ENCODE data around the gene GLI3.

GLI3 gene

DNA sequence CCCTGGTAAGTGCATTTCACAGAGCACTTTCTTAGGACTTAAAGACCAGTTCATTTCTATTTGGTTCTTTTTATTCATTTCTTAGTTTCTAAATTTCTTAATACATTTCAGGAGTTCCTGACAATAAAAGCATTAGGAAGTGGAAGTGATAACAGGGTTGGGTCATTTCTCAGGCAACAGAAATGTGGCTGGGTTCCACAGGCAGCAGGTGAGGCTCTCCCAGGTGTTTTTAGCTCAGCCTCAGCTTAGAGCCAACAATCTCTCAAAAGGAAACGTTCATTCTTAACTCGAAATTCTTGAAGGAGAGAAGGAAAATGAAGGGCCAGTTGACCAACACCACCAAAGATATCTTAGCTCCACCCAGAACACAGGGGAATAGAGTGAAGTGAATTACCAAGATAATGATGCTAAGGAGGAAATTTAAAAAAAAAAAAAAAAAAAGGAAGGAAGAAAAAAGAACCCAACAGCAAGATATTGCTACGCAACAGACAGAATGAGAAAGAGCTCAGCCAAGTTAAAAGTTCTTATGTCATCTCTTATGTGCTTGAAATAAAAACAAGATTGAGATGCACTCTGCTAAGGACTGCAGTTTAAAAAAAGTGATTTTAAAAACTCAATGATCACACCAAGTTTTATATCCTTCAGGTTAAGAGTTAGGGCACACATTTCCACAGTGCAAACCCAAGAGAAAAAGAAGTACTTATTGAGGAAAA is 230.1 kb downstream of the GLI3 start:
- DNase-seq (ENCODE audit: low read depth in 1 of 2, low spot score in 1 of 2) = no peak

DNA sequence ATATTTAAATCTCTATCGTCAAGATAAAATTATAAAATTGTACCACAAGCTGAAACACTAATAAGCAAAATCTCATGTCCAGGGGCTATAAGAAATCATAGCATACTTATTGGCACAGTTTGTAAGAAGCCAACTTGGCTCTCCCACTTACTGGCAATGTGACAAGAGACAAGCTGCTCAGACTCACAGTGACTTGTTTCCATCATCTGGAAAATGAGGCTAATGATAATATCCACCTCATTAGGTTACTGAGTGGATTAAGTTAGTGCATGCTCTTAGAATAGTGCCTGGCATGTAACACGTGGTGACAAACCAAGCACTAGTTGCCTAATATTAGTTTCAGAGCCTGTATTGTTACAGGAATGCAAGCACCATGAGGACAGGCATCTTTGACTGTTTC is 234.4 kb downstream of the GLI3 start:
- DNase-seq (ENCODE audit: low read depth in 1 of 2, low spot score in 1 of 2) = no peak

DNA sequence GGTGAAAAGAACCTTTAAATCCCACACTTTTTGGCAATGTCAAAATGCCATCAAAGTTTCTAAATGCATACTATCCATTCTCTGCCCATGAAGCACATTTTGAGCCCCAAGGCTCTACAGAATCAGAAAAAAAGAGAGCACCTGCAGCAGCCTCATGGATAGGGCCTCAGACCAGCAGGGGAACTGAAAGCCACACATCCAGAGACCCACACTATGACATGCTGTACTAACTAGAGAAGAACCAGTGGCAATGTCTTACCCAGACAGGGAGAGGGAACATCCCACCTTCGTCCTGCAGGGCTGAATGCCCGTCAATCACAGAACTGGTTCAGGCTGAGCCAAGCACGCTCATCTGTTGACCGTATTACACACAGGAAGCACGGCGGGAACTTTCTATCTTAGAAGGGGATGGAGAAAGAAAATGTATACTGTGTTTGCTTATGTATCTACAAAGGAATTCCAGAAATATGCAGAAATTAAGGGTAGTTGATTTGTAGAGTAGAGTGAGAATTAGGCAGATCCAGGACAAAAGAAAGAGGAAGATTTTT is 237.2 kb downstream of the GLI3 start:
- no peak for DNase-seq (ENCODE audit: low read depth in 1 of 2, low spot score in 1 of 2)

DNA sequence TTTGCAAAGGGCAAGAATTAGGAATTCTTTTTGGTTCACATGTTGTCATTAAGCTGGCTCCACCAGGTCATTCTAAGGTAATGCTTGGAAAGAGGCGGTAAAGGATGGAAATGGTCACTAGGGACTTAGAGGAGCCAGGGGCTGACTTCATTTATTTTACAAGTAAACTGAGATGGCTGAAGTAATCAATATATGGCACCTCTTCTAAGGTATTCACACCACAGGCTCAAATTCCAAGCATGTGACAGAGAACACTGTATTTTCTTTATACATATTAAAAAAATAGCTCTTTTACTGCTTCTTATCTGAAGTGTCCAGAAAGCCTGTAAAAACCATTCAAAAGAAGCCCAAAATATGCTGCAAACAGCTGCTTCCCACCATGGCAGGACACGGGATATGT is 239.0 kb downstream of the GLI3 start:
- DNase-seq (ENCODE audit: low read depth in 1 of 2, low spot score in 1 of 2) = no peak

GRCh38 chr7:41997151-41997550 is 239.9 kb downstream of the GLI3 start:
- no peak for DNase-seq (ENCODE audit: low read depth in 1 of 2, low spot score in 1 of 2)

- DNase-seq (ENCODE audit: low read depth in 1 of 2, low spot score in 1 of 2) = no peak
Measured at GRCh38 chr7:41996381-41997035, 240.5 kb downstream of the GLI3 start.

DNA sequence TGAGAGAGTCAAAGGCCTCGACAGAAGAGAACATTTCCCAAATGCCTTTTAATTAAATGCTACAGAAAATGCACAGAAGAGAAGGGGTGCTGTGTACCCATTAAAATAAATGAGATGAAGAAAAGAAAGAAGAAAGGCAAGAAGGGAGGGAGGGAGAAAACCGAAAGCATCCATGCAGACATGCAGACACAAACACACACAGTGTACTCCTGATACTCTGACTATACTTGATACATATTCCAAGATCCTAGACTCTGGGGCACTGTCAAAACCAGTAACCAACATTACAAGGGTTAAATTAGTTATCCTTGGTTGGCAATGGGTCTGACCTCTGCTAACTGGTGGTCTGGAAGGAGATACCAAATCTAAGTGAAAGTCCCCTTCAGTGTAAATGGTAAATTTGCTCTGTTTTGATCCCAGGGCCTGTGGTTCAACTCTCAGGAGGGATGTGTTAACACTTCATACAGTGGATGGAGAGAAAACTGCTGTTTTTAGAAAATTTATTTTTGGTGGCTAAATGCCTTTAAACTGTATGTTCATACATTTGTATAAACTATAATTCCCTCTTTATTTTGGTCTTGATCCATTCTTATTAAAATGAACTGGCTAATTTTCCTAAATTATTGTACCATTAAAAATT is 241.3 kb downstream of the GLI3 start:
- no peak for DNase-seq (ENCODE audit: low read depth in 1 of 2, low spot score in 1 of 2)

- DNase-seq (ENCODE audit: low read depth in 1 of 2, low spot score in 1 of 2) = no peak
Measured at GRCh38 chr7:41994746-41995110, 242.3 kb downstream of the GLI3 start.

DNA sequence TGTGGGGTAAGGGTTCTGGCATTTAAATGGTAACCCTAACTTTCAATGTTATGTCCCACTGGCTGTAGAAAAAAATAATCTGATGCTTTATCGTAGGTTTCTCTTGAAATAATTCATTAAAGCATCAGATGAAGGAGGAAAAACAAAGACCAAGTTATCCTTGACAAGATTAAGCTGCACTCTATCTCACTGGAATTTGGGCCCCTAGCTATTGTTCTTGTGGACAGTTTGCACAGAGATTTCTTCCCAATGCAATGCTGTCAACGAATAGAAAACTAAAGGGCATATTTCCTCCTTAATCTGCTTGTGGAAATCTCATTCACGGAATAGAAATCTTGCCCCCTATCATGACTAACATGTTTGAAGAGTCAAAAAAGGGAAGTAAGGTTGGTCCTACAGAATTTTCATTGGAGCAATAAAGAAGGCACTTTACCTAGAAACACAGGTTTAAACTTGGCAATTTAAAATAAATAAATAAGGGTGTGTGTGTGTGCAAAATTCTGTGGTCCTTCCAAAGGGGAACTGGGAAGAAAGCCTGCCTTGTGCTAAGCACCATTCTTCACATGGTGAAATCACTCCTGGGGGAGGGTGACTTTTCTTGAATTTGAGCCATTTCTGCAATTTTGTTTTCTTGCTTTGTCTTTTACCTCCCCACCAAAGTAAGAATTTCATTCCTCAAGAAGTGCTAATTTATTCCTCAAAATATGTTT is 242.8 kb downstream of the GLI3 start:
- DNase-seq (ENCODE audit: low read depth in 1 of 2, low spot score in 1 of 2) = no peak

DNA sequence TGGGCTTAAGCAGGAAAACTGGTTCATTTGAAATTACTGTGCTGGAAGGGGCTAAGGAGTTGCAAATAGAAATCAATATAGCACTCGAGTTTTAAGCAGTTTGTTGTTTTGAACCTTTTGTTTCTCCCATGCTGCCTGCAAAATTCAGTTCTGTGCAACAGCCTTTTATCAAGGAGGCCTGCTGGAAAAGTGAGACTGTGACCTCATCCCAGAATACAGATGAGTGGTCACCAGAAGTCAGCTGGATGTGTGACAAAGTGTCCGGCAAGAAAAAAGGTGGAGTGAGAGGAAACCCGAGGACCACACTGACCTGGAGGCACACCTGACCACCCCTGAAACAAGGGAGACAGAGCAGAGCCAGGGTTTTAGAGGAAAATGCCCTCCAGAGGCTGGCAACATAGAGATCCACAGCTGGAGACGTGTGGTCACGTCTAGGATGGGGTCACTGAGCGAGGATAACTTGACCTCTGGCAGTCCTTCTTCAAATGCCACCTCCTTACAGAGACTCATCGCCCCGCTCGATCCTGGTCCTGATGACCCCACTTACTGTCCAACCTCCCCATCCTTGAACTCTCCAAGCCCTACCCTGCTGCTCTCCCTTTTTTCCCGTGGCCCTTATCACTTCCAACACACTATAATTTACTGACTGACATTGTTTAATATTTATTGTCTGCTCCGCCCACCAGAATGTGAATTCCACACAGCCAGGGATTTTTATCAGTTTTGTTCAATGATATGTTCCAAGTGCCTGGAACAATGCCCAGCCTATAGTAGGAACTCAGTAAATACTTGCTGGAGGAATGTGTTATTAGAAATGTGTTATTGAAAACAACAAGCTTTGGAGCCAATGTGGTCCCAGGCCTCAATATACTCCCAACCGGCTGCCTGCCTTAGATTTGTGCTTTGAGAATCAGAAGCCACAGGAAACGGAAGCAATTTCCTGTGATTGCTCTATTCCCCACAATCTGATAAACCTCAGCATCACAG is 243.8 kb downstream of the GLI3 start:
- no peak for DNase-seq (ENCODE audit: low read depth in 1 of 2, low spot score in 1 of 2)

DNA sequence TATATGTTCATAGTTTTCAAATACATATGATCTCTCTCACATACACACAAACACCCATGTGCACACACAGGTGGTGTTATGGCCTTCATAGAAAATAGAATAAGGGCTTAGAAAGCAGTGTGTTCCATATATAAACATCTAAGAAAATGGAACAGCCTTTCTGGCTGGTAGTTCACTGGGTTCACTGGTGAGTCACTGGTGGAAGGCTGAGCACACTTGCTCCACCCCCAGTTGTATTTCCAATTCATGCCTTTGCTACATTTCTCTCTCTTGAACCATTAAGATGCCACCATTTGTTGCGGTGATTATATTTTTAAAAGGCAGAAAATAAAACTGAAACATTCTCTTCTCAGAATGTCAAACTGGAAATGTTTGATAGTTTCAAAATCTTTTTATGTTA is 252.1 kb downstream of the GLI3 start:
- DNase-seq (ENCODE audit: low read depth in 1 of 2, low spot score in 1 of 2) = no peak

DNA sequence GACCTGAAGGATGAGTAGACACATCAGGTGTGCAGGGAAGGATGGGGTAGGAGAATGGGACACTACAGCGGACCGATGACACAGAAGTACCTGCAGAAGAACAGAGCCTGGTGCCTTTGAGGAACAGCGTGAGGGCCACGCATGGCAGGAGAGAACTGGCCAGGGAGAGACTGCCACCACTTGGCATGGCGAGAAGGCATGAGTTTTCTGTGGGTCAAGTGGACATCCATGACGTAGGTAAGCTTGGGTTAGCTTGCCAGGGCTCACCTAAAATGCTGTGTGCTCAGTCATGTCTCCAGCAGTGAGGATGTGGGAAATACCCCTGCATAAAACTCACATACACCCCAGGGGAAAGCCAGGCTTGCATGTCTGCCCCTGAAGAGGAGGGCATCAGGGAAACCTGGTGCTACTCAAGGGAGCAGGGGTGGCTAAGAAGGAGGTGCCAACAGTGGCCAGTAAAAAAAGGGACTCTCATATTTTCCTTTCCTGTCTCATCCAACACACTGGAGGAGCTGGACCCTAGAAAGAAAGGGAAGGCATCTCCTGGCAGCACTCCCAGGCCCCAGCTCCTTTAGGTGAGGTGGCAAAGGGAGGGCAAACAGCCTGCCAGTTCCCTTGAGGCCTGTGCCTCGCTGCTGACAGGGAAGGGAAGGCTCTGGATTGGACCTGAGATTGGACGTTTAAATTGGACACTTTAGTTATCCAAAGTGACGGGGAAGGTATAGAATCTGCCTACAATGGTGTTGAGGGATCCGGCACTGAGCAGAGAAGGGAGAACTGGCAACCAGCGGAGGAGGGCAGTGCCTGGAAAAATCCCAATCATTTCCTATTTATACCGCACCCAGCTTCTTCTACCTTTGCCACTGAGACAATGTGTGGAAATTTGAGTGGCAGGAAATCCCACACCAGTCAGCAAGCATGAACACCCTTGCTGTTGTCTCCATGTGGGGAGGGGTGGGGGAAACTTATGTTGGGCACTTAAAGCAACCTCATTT is 255.7 kb downstream of the GLI3 start:
- no peak for DNase-seq (ENCODE audit: low read depth in 1 of 2, low spot score in 1 of 2)

- no peak for DNase-seq (ENCODE audit: low read depth in 1 of 2, low spot score in 1 of 2)
Measured at GRCh38 chr7:41979834-41980307, 257.1 kb downstream of the GLI3 start.

- no peak for DNase-seq (ENCODE audit: low read depth in 1 of 2, low spot score in 1 of 2)
Measured at GRCh38 chr7:41978858-41979257, 258.2 kb downstream of the GLI3 start.

GRCh38 chr7:41977661-41978060 is 259.3 kb downstream of the GLI3 start:
- no peak for DNase-seq (ENCODE audit: low read depth in 1 of 2, low spot score in 1 of 2)

- DNase-seq (ENCODE audit: low read depth in 1 of 2, low spot score in 1 of 2) = no peak
Measured at GRCh38 chr7:41977151-41977651, 259.8 kb downstream of the GLI3 start.

- no peak for DNase-seq (ENCODE audit: low read depth in 1 of 2, low spot score in 1 of 2)
Measured at GRCh38 chr7:41976411-41976810, 260.6 kb downstream of the GLI3 start.

- DNase-seq (ENCODE audit: low read depth in 1 of 2, low spot score in 1 of 2) = no peak
Measured at GRCh38 chr7:41975849-41976248, 261.2 kb downstream of the GLI3 start.

All from stimulated activated CD4-positive, alpha-beta T cell treated with anti-CD3 and anti-CD28 coated beads, Interleukin-15, amount 100 ng/mL, for 1 hour (primary cell).